Lung microvascular endothelial cell (primary cell): Measurements from ENCODE around the gene INPP1. TPM values are rescaled to one million over a fixed set of nuclear protein-coding genes. Genes with fewer than 3 reads are reported as not detected.
"Not testable (repeated sequence)": the region's sequence is repeated elsewhere in the genome, so short reads cannot be mapped to it uniquely, and the experiment has no call there.

Experiments used
- DNase-seq, 2 donors: peaks; one replicate each; pipeline versions ENCODE4 v3.0.0 to v3.0.0-alpha.2; 2010; ENCODE audit warnings: low read depth in 2 of 2
- total RNA-seq: library from RNA; depleted of rRNA; stranded (reverse); fragments of >200 nt; gene quantifications from 2 replicates; pipeline ENCODE4 v1.2.1, GENCODE V29; 2014

The INPP1 gene
- total RNA-seq, 1 donor from 2014 or later: 12.3 TPM

DNA sequence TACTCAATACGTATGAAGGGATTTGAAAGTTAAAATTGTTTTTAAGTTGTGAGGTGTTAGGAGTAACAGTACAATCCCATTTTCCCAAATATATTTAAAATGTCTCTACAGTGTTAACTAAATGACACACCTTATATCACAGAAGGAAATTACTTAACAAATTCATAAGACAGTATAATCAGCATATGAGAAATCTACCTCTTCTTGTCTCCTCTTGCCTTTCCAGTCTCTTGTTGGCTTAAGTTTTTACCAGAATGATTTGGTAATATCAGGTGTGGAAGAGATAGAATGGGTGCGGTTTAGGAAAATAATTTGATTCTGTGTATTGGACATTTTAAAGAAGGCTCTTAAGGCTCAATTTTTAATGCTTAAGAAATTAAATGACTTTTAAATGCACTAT, 9.5 kb upstream of the INPP1 start:
- DNase-seq: no peak

DNA sequence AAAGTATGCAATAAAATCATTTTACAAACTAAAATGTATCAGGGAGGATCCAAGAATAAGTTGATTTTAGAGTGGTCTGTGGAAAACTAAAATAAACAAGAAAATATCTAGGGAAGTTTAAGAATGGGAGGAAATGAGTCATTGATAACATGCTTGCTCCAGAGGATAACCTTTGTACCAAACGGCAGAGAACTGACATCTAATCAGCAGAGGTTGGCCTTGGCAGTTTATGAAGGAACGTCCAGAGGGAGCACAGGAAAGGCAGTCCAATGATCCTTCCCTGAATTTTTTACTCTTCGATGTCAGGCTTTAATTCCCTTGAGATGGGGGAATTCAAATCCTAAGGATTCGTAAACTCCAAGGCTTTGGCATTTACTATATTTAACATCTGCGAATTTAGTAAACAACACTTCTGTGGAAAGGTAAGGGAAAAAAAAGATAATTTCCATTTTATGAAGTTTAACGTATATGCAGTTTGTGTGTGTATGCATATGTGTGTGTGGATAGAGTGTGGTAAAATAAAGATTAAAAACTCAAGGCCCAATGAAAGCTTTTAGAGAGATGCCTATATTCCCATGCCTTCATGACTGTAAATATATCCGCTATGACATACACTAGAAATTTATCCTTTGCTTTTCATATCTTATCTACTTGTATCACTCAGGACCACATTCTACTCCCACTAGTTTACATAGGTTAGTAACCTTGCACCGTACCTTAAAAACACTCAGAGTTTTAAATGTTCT, 8.7 kb upstream of the INPP1 start:
- DNase-seq: peak; percentile 69 to 92

DNA sequence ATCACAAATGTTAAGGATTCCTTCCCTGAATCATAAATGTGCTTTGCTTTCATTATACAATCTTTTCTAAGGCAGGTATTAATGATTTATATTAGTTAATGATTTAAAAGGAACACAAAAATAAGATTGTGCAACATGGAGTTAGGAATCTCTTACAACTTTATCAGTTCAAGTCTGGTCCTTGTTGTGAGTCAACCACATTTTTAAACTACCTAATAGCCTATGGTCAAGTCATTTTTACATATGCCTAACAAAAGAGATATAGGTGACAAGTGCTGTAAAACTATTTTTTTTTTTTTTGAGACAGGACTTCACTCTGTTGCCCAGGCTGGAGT, 8.2 kb upstream of the INPP1 start:
- peak in 1 of 2 donors; percentile 21 for DNase-seq

DNA sequence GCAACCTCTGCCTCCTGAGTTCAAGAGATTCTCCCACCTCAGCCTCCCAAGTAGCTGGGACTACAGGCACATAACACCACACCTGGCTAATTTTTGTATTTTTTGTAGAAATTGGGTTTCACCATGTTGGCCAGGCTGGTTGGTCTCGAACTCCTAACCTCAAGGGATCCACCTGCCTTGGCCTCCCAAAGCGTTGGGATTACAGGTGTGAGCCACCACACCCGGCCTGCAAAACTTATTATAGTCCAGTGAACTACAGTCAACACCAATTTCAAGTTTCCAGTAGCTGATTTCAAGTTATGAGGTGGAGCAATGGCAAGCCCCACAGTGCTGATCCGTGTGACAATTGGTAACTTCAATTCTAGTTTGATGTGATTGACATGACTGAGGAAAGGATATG, 7.8 kb upstream of the INPP1 start:
- DNase-seq: not testable (repeated sequence)

GRCh38 chr2:190336420-190336819, 7.0 kb upstream of the INPP1 start:
- DNase-seq: no peak

DNA sequence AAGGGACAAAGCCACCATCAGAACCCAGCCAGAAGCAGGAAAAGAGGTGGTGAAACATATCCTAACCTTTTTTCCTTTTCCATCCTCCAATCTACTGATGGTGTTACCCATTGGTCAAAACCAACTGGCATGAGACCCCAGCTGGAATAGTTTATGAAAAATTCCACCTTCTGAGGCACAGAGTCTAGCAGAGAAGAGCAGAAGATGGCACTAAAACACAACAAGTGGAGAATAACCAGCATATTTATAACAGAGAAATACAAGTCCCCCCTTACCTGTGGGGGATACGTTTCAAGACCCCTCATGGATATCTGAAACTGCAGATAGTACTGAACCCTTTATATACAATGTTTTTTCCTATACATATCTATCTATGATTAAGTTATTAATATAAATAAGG, 4.9 kb upstream of the INPP1 start:
- DNase-seq: peak in 1 of 2 donors; percentile 36

GRCh38 chr2:190339394-190339793, 4.0 kb upstream of the INPP1 start:
- DNase-seq: peak in 1 of 2 donors; percentile 68

GRCh38 chr2:190340369-190340768, 3.0 kb upstream of the INPP1 start:
- DNase-seq: peak in 1 of 2 donors; percentile 43

GRCh38 chr2:190342611-190343010, 778 bp upstream of the INPP1 start:
- DNase-seq: no peak

- DNase-seq: no peak
Measured at GRCh38 chr2:190343089-190343535, 277 bp upstream of the INPP1 start.

GRCh38 chr2:190344276-190344827, 963 bp downstream of the INPP1 start:
- DNase-seq: peak; percentile 38 to 70

DNA sequence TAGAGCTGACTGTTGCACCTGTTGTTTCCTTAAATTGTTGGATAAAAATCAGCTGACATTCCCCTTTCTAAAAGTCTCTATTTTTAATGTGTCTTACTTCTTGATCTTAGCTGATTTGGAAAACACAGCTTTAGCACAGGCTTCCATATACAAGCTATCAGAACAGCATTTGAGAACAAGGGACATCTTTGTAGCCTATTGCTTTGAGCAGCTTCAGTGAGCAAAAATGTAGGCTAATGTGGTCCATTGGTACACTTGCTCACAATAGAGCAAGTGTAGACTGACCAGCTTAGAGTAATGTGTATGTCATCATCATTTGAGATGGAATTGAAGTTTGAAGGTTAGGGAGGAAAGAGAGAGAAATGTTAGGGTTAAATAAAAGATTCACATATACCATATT, 7.0 kb downstream of the INPP1 start:
- DNase-seq: no peak

- DNase-seq: no peak
Measured at GRCh38 chr2:190351955-190352354, 8.6 kb downstream of the INPP1 start.

GRCh38 chr2:190352668-190353536, 9.5 kb downstream of the INPP1 start:
- peak in 1 of 2 donors; percentile 26 for DNase-seq

DNA sequence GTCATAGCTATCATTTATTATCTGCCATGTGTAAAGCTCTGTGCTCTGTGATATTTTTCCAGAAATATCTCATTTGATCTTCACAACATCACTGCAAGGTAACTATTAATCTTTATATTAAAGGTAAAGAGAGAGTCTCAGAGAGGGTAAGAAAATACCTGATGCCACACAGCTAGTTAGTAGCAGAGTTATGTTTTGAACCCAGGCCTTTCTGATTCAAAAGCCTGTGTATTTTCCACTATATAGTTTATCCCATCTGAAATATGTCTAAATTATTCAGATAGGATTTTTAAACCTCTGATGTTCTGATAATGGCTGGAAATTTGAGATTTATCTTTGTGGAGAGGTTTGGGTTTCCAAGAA, 10.1 kb downstream of the INPP1 start:
- DNase-seq: no peak

DNA sequence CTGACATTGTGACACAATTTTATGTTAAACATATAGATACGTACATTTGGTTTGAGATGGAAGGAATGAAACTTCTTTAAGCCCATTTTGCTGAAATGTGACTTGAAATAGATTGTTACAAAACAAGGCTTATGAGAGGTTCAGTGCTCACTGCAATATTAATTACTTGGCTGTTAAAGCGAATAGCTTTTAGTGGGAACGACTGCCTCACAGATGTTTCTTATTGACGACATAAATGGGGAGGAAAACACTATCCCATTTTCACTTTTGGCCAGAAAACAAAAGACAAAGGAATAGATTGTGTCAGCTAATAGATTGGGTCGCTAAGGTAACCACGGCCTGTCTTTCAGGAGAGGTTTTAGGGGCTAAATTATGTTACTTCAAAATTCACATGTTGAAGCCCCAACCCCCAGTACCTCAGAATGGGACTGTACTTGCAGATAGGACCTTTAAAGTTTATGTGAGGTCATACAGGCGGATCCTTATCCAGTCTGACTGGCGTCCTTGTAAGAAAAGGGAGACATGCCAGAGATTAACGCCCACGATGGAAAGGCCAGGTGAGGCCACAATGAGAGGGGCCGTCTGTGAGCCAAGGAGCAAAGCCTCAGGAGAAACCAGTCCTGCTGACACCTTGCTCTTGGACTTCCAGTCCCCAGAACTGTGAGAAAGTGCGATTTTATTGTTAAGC, 10.8 kb downstream of the INPP1 start:
- no peak for DNase-seq

DNA sequence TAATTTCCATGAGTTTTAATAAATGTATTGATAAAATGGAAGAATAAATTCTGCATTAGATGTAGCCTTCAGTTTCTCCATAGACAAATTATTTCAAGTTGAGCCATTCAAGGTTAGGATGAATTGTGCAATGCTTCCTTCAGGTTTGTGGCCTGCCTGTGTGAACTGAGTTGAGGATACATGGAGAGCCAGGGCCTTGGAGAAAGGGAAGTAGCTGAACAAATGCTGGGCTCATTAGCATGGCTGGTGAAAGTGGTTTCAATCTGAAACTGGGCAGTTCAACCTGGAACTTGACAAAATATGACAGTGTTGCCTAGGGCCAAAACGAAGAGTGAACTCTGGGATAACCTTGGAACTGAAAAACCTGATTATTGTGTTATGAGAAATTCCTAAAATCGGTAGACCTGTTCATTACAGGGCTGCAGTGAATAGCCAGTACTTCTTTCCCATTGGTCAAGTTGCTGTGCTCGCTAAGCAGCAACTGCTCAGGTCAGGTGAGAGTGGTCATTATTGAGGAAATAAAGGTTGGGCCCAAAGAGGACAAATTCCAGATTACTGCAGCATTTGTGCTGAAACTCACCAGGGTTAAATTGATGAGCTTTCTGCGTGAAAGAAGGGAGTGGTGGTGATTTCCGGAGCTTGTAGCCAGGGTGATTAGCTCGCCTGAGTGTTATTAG, 12.7 kb downstream of the INPP1 start:
- no peak for DNase-seq

GRCh38 chr2:190357600-190357999, 14.2 kb downstream of the INPP1 start:
- no peak for DNase-seq

- not testable (repeated sequence) for DNase-seq
Measured at GRCh38 chr2:190358655-190359448, 15.5 kb downstream of the INPP1 start.

- DNase-seq: no peak
Measured at GRCh38 chr2:190360561-190360960, 17.2 kb downstream of the INPP1 start.

GRCh38 chr2:190360965-190361364, 17.6 kb downstream of the INPP1 start:
- no peak for DNase-seq
